Ovary (tissue), 3 donors: ENCODE data around the gene TBCE.

Experiments
- CTCF ChIP-seq, 3 donors: fragments of 450-650 bp in 2 of 3; fragments of 200-600 bp in 1 of 3; IDR thresholded peaks; one replicate each; pipeline versions ENCODE4 v1.5.1 to v1.8.0; 2016 to 2022; ENCODE audit warnings: antibody characterized with exemption in 3 of 3, mild to moderate bottlenecking in 1 of 3
- POLR2A ChIP-seq: fragments of 450-650 bp; IDR thresholded peaks from one replicate; pipeline ENCODE4 v1.6.1; 2017; ENCODE audit warnings: antibody characterized with exemption, mild to moderate bottlenecking, moderate library complexity
- donor health status: DM: no; HTN: no; CAD: no.

GRCh38 chr1:235416662-235417049 lies 49.4 kb downstream of the TBCE start:
- no peak for TF ChIP-seq CTCF (IDR thresholded peaks at IDR 0.05)
- no peak for TF ChIP-seq POLR2A
